Cardiac fibroblast (primary cell): ENCODE measurements around the gene ADM.

Experiments used
- DNase-seq, 2 donors: peaks; one replicate each; pipeline versions ENCODE4 v3.0.0 to v3.0.0-alpha.2; 2010; ENCODE audit warnings: low read depth in 2 of 2
- H3K4me3 ChIP-seq, 2 donors: replicated peaks in 1 of 2; 1 replicate in 1 of 2; 2 replicates in 1 of 2; pipeline ENCODE4 v1.5.1; 2011; ENCODE audit warnings: low read depth in 2 of 2, low read length in 2 of 2, mild to moderate bottlenecking in 2 of 2, moderate library complexity in 1 of 2
- TF ChIP-seq, protein P1 (sequence below): IDR thresholded peaks from one replicate; pipeline ENCODE4 v1.5.1; 2011; ENCODE audit warnings: low read depth, mild to moderate bottlenecking, low read length, inconsistent platforms

Gene ADM

GRCh38 chr11:10305964-10306918, 1.4 kb downstream of the ADM start:
- peak overlapping the region; percentile 89 to 98 for H3K4me3 ChIP-seq
- TF ChIP-seq, protein P1, sequence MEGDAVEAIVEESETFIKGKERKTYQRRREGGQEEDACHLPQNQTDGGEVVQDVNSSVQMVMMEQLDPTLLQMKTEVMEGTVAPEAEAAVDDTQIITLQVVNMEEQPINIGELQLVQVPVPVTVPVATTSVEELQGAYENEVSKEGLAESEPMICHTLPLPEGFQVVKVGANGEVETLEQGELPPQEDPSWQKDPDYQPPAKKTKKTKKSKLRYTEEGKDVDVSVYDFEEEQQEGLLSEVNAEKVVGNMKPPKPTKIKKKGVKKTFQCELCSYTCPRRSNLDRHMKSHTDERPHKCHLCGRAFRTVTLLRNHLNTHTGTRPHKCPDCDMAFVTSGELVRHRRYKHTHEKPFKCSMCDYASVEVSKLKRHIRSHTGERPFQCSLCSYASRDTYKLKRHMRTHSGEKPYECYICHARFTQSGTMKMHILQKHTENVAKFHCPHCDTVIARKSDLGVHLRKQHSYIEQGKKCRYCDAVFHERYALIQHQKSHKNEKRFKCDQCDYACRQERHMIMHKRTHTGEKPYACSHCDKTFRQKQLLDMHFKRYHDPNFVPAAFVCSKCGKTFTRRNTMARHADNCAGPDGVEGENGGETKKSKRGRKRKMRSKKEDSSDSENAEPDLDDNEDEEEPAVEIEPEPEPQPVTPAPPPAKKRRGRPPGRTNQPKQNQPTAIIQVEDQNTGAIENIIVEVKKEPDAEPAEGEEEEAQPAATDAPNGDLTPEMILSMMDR: no peak
- DNase-seq: peak; percentile 32 to 42

GRCh38 chr11:10307022-10307399, 2.1 kb downstream of the ADM start:
- TF ChIP-seq, protein P1: no peak

GRCh38 chr11:10307400-10308200, 2.7 kb downstream of the ADM start:
- peak overlapping the region; percentile 89 to 98 for H3K4me3 ChIP-seq
- TF ChIP-seq, protein P1: peak; percentile 80
- DNase-seq: peak; percentile 95

More at GRCh38 chr11:10307022-10307399, 2.1 kb downstream of the ADM start:
- no peak for DNase-seq
- H3K4me3 ChIP-seq: peak overlapping the region; percentile 89 to 98

DNA sequence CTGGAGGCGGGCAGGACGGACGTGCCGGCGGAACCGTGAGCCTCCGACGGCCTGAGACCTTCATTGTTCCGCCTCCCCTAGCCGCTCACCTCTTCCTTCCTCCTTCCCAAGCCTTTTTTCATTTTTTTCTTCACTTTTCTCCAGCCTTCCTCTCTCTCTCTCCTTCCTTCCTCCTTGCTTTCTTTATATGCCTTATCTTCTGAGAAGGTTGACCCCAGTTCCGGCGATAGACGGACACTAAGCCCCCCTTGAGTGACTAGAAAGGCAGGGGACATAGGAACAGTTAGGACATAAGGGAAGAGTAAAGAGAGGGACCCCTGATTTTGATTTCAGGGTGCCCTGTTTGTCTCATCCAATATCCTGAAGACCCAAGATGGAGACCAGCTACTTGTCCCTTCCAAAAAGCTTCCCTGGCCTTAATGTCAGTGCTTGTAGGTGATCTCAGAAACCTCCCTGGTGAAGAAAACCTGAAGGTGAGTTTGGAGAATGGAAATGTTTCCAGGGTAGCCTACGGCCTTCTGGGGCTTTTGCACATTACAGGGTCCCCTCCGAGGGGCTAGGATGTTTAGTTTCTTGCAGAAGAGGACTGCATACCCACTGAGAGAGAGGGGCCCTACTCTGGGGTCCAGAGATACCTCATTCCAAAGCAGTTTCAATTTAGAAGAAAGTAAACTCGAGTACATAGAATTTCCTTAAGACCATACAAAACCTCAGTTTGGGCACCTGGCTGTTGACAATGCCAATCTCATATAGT, 3.5 kb downstream of the ADM start:
- peak in 1 of 2 donors; percentile 51 for DNase-seq
- peak overlapping the region; percentile 89 to 98 for H3K4me3 ChIP-seq
- TF ChIP-seq, protein P1: no peak

- H3K4me3 ChIP-seq: no peak overlapping the region
- DNase-seq: peak; percentile 77 to 94
- TF ChIP-seq, protein P1: no peak
These were observed 4.6 kb downstream of the ADM start for GRCh38 chr11:10309163-10310093.
